B cell (primary cell): ENCODE data around the gene BCL10. TPM values are rescaled to one million over a fixed set of nuclear protein-coding genes. Genes with fewer than 3 reads are reported as not detected.

Source experiments
- ATAC-seq: fragments of 200-7000 bp; cut with Tn5 transposase; one replicate; pipeline ENCODE4 v1.10.0; 2021; ENCODE audit warnings: low read depth, mild to moderate bottlenecking, moderate number of reproducible peaks, moderate library complexity
- CTCF ChIA-PET: fragments of 350-600 bp; sonication (Branson Sonifier 250); formaldehyde crosslinking; loops from one replicate; lab custom pipeline; 2021; ENCODE audit warnings: antibody characterized with exemption, inconsistent platforms; lab: Charles Lee
- POLR2A ChIA-PET: fragments of 350-600 bp; sonication (Branson Sonifier 250); formaldehyde crosslinking; loops from one replicate; lab custom pipeline; 2021; ENCODE audit warnings: antibody characterized with exemption; lab: Charles Lee
- DNase-seq: peaks from one replicate; pipeline ENCODE4 v3.0.0; 2013
- H2AFZ ChIP-seq: 2 replicates; pipeline ENCODE4 v1.6.1; 2012; ENCODE audit warnings: mild to moderate bottlenecking, low read depth, low read length; ENCODE audit not compliant: insufficient read depth, poor library complexity, severe bottlenecking
- H3K27ac ChIP-seq, 2 donors: 1 replicate in 1 of 2; 2 replicates in 1 of 2; pipeline ENCODE4 v1.5.1; 2012 to 2013; ENCODE audit warnings: low read length in 2 of 2, mild to moderate bottlenecking in 2 of 2, moderate library complexity in 1 of 2
- H3K27me3 ChIP-seq, 4 experiments: fragments of 200-600 bp in 1 of 4; sonication (generic) in 1 of 4; replicated peaks in 1 of 4; 1 replicate in 2 of 4; 2 replicates in 2 of 4; pipeline versions ENCODE4 v1.6.1 to v1.7.0; 2013 to 2016; ENCODE audit warnings: low read length in 3 of 4, mild to moderate bottlenecking in 2 of 4, mixed read lengths in 1 of 4, moderate library complexity in 1 of 4; ENCODE audit not compliant: insufficient read depth in 4 of 4, control insufficient read depth in 3 of 4; ENCODE audit errors: control extremely low read depth in 1 of 4
- H3K36me3 ChIP-seq, 2 experiments: replicated peaks in 1 of 2; 1 replicate in 1 of 2; 2 replicates in 1 of 2; pipeline versions ENCODE4 v1.6.1 to v1.7.1; 2013; ENCODE audit warnings: low read length in 1 of 2; ENCODE audit not compliant: insufficient read depth in 2 of 2, control insufficient read depth in 1 of 2; ENCODE audit errors: control extremely low read depth in 1 of 2, extremely low read depth in 1 of 2
- H3K4me1 ChIP-seq, 2 donors: fragments of 200-600 bp in 1 of 2; sonication (generic) in 1 of 2; 1 replicate in 1 of 2; 2 replicates in 1 of 2; pipeline versions ENCODE4 v1.5.1 to v1.6.1; 2013 to 2017; ENCODE audit warnings: low read length in 2 of 2; ENCODE audit not compliant: control insufficient read depth in 2 of 2, insufficient read depth in 2 of 2
- H3K4me2 ChIP-seq: replicated peaks from 2 replicates; pipeline ENCODE3; 2012; ENCODE audit warnings: mild to moderate bottlenecking, low read depth, low read length; ENCODE audit not compliant: poor library complexity, severe bottlenecking
- H3K4me3 ChIP-seq, 5 experiments: fragments of 200-600 bp in 1 of 5; sonication (generic) in 1 of 5; 1 replicate in 3 of 5; 2 replicates in 2 of 5; pipeline versions ENCODE4 v1.5.1 to v1.7.0; 2011 to 2016; ENCODE audit warnings: low read length in 4 of 5, mild to moderate bottlenecking in 4 of 5, low read depth in 2 of 5, control low read depth in 1 of 5, moderate library complexity in 1 of 5; ENCODE audit not compliant: insufficient read depth in 1 of 5; ENCODE audit errors: control extremely low read depth in 1 of 5, extremely low read depth in 1 of 5
- H3K79me2 ChIP-seq: fragments of 200-600 bp; sonication (generic); one replicate; pipeline ENCODE4 v1.6.0; 2016; ENCODE audit warnings: low read length; ENCODE audit not compliant: control insufficient read depth, insufficient read depth
- H3K9ac ChIP-seq: fragments of 200-600 bp; sonication (generic); 2 replicates; pipeline ENCODE4 v1.6.1; 2017; ENCODE audit warnings: mild to moderate bottlenecking, low read length, moderate library complexity
- H3K9me3 ChIP-seq, 3 donors: one replicate each; pipeline versions ENCODE4 v1.6.1 to v1.7.1; 2013; ENCODE audit warnings: low read length in 2 of 3; ENCODE audit not compliant: control insufficient read depth in 2 of 3, insufficient read depth in 1 of 3; ENCODE audit errors: control extremely low read depth in 1 of 3
- H4K20me1 ChIP-seq: 2 replicates; pipeline ENCODE4 v1.6.0; 2012; ENCODE audit warnings: mild to moderate bottlenecking, low read length; ENCODE audit not compliant: insufficient read depth, control insufficient read depth, poor library complexity, severe bottlenecking
- H3K27ac Mint-ChIP-seq: one replicate; pipeline ENCODE4 v1.8.0; 2021; ENCODE audit warnings: mixed read lengths
- H3K27me3 Mint-ChIP-seq: one replicate; pipeline ENCODE4 v1.8.0; 2021; ENCODE audit warnings: mixed read lengths
- H3K4me1 Mint-ChIP-seq: one replicate; pipeline ENCODE4 v1.8.0; 2021; ENCODE audit warnings: mixed read lengths
- H3K4me3 Mint-ChIP-seq: one replicate; pipeline ENCODE4 v1.8.0; 2021; ENCODE audit warnings: mixed read lengths
- H3K9me3 Mint-ChIP-seq: one replicate; pipeline ENCODE4 v1.8.0; 2022; ENCODE audit warnings: mixed read lengths; ENCODE audit not compliant: insufficient read depth
- EZH2 ChIP-seq: IDR thresholded peaks from 2 replicates; pipeline ENCODE4 v1.6.1; 2012; ENCODE audit warnings: borderline replicate concordance, low read depth, mild to moderate bottlenecking, moderate library complexity, low read length; ENCODE audit not compliant: insufficient read depth, poor library complexity, severe bottlenecking
- WGBS: methylation state at CpG from one replicate; pipeline ENCODE4 v1.1.5; 2013; ENCODE audit warnings: missing lambda C conversion rate; ENCODE audit not compliant: insufficient coverage; 5-methylcytosine and 5-hydroxymethylcytosine counted together
- intact Hi-C: fragments of 100-400 bp; cut with micrococcal nuclease; formaldehyde crosslinking; loops from one replicate; pipeline ENCODE4 v1.10.0; 2022
- polyA plus RNA-seq: library from polyadenylated mRNA; depleted of rRNA; stranded (reverse); fragments of >200 nt; gene quantifications from 2 replicates; pipeline ENCODE4 v1.2.3, GENCODE V29; 2012
- total RNA-seq, 2 donors: library from RNA; stranded (reverse); fragments of 120-200 nt in 1 of 2; gene quantifications; 1 replicate in 1 of 2; 2 replicates in 1 of 2; pipeline versions ENCODE4 v1.2.3 to v1.2.4, GENCODE V29; 2013 to 2022
- TF ChIP-seq, protein P1 (sequence below): fragments of 200-600 bp; IDR thresholded peaks from one replicate; pipeline ENCODE4 v1.8.0; 2022; ENCODE audit warnings: antibody characterized with exemption, mild to moderate bottlenecking

Gene BCL10
- total and polyA plus RNA-seq, 2 donors (not counting 1 experiment from before 2014, with no cell fraction given), result 26.2 to 60.5 TPM

DNA sequence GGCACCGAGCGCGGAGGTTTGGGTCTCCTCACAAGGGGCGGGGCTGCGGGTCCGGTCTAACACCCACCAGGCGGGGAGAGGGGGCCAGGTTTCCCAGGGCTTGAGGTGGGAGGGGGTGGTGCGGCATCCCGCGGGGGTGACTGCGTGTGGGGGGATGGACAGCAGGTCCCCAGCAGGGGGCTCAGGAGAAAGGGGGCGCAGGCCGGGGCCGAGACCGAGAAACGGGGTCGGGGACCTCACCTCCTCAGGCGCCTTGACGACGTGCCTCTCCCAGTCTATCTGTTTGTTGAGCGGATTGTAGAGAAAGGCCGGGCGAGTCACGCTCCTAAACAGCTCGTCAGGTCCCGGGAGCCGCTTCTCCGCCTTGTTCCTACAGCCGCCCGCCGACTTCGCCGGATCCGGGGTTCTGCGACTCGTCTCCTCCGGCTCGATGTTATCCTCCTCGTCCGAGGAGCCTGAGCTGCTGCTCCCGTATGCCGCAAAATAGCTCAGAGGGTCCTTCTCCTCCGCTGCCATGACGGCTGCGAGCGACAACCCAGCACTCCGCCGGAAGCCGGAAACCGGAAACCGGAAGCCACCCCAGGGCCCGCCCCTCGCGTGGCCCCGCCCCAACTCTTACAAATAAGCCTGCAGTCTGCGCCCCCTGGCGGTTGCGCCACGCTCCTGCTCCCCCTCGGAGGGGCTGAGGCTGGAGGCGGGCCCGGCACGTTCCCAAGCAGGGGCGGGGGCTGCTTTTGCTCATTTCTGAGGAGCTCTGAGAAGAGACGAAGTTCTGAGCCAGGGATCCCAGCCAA, 17.1 kb downstream of the BCL10 start, which contains the start of gene C1orf52:
Gene C1orf52, minus strand, starts transcription at position 545 of the 794 bp plus-strand sequence. Its CDS starts 29 bp downstream, at position 516.
- peak; percentile 94 for DNase-seq
- Histone ChIP-seq H3K27me3 (no peaks in the 10 kb centered on the region), H4K20me1 (peaks cover 16% of the 10 kb centered on the region), H3K79me2 (peaks cover 66% of the 10 kb centered on the region), H3K4me2 (peak within 1 kb of the TSS; percentile 95), H3K4me1 (peaks cover 17 to 18% of the 10 kb centered on the region in 2 donors), H3K27ac (peak within 1 kb of the TSS; percentile 62 to 83), H2AFZ (peak within 1 kb of the TSS; percentile 86), H3K9ac (peak within 1 kb of the TSS; percentile 87), H3K9me3 (peaks cover 0 to 4% (median 0%) of the 10 kb centered on the region in 3 donors), H3K4me3 (peak within 1 kb of the TSS; percentile 66 to 94 (median 85)), H3K36me3 (peaks cover 11 to 21% of the 10 kb centered on the region in 2 experiments)
- peak; percentile 98 for ATAC-seq
- TF ChIP-seq, protein P1, sequence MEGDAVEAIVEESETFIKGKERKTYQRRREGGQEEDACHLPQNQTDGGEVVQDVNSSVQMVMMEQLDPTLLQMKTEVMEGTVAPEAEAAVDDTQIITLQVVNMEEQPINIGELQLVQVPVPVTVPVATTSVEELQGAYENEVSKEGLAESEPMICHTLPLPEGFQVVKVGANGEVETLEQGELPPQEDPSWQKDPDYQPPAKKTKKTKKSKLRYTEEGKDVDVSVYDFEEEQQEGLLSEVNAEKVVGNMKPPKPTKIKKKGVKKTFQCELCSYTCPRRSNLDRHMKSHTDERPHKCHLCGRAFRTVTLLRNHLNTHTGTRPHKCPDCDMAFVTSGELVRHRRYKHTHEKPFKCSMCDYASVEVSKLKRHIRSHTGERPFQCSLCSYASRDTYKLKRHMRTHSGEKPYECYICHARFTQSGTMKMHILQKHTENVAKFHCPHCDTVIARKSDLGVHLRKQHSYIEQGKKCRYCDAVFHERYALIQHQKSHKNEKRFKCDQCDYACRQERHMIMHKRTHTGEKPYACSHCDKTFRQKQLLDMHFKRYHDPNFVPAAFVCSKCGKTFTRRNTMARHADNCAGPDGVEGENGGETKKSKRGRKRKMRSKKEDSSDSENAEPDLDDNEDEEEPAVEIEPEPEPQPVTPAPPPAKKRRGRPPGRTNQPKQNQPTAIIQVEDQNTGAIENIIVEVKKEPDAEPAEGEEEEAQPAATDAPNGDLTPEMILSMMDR, result peak; percentile 99
- no peak for TF ChIP-seq EZH2
- no peaks in the 10 kb centered on the region for H3K27me3 Mint-ChIP-seq
- H3K27ac Mint-ChIP-seq, result peak within 1 kb of the TSS; percentile 92
- CTCF ChIA-PET, result interaction anchor here (0.6 to 12.2 kb wide), 20 partner anchors 9 to 777 kb away, joined by 3 to 223 read pairs (median 6); partner anchors contain the start of gene BCL10
- H3K4me3 Mint-ChIP-seq, result peak within 1 kb of the TSS; percentile 95
- under 1% methylated on average over 57 of the region's 65 CpGs for WGBS
- peaks cover 38% of the 10 kb centered on the region for H3K4me1 Mint-ChIP-seq
- intact Hi-C loops, result loop anchor here (1.0 to 10.0 kb wide), 8 partner anchors 17 to 449 kb away; partner anchors contain the start of genes BCL10, MCOLN3, SYDE2 and ZNHIT6
- H3K9me3 Mint-ChIP-seq, result no peaks in the 10 kb centered on the region
- POLR2A ChIA-PET, result interaction anchor here (0.6 to 1.4 kb wide), 3 partner anchors 17 to 315 kb away, joined by 3 to 26 read pairs (median 6); partner anchors contain the start of gene BCL10
